H1 (cell line): ENCODE results near the gene SHC1. TPM values are rescaled to one million over a fixed set of nuclear protein-coding genes. Genes with fewer than 3 reads are reported as not detected.

Source experiments
- CTCF ChIA-PET: fragments of 300-600 bp; sonication (Branson Sonifier 250); formaldehyde crosslinking; loops from one replicate; lab custom pipeline; 2021; ENCODE audit not compliant: partially characterized antibody; lab: Charles Lee
- POLR2A ChIA-PET: fragments of 300-600 bp; sonication (Branson Sonifier 250); formaldehyde crosslinking; loops from one replicate; lab custom pipeline; 2021; ENCODE audit warnings: inconsistent platforms; ENCODE audit not compliant: partially characterized antibody; lab: Charles Lee
- DNase-seq, 2 experiments: peaks; one replicate each; pipeline versions ENCODE4 v3.0.0 to v3.0.0-alpha.2; 2010 to 2022; ENCODE audit warnings: low spot score in 2 of 2, low read depth in 1 of 2, mixed read lengths in 1 of 2
- FAIRE-seq: peaks from 2 replicates; lab custom pipeline; 2011; peaks lifted over from hg19 to GRCh38; lab: Jason Lieb, UNC
- H2AFZ ChIP-seq: 2 replicates; pipeline ENCODE4 v1.8.1; 2012; ENCODE audit warnings: low read length, inconsistent platforms
- H2AK5ac ChIP-seq: 2 replicates; pipeline ENCODE4 v1.6.1; 2013; ENCODE audit warnings: low read depth, low read length
- H2BK120ac ChIP-seq: replicated peaks from 2 replicates; pipeline ENCODE3; 2013; ENCODE audit warnings: low read depth, low read length, inconsistent platforms
- H2BK12ac ChIP-seq: 2 replicates; pipeline ENCODE4 v1.6.1; 2013; ENCODE audit warnings: low read depth, low read length
- H2BK15ac ChIP-seq: 2 replicates; pipeline ENCODE4 v1.6.1; 2013; ENCODE audit warnings: low read length
- H2BK20ac ChIP-seq: 2 replicates; pipeline ENCODE4 v1.6.1; 2013; ENCODE audit warnings: low read length
- H2BK5ac ChIP-seq: 2 replicates; pipeline ENCODE4 v1.6.1; 2013; ENCODE audit warnings: low read depth, low read length
- H3K14ac ChIP-seq: 2 replicates; pipeline ENCODE4 v1.6.1; 2013; ENCODE audit warnings: inconsistent platforms; ENCODE audit not compliant: insufficient read length
- H3K18ac ChIP-seq: 2 replicates; pipeline ENCODE4 v1.6.1; 2013; ENCODE audit warnings: low read length; ENCODE audit errors: extremely low read depth
- H3K23ac ChIP-seq: 2 replicates; pipeline ENCODE4 v1.6.1; 2013; ENCODE audit warnings: inconsistent platforms; ENCODE audit not compliant: insufficient read length
- H3K23me2 ChIP-seq: 2 replicates; pipeline ENCODE4 v1.6.1; 2013; ENCODE audit warnings: low read depth, low read length
- H3K27ac ChIP-seq: 2 replicates; pipeline ENCODE4 v1.6.1; 2011; ENCODE audit warnings: low read depth, low read length, inconsistent platforms
- H3K27me3 ChIP-seq, 4 experiments: replicated peaks in 1 of 4; 1 replicate in 1 of 4; 2 replicates in 3 of 4; pipeline versions ENCODE4 v1.6.1 to v1.8.1; 2011 to 2013; ENCODE audit warnings: low read length in 3 of 4, mild to moderate bottlenecking in 3 of 4, inconsistent platforms in 2 of 4, mixed read lengths in 2 of 4, moderate library complexity in 1 of 4; ENCODE audit not compliant: control insufficient read depth in 3 of 4, insufficient read depth in 3 of 4; ENCODE audit errors: extremely low read depth in 1 of 4
- H3K36me3 ChIP-seq, 4 experiments: 2 replicates each; pipeline versions ENCODE4 v1.6.1 to v1.8.1; 2011 to 2013; ENCODE audit warnings: mild to moderate bottlenecking in 4 of 4, low read length in 3 of 4, moderate library complexity in 2 of 4, control low read depth in 1 of 4, inconsistent platforms in 1 of 4; ENCODE audit not compliant: insufficient read depth in 4 of 4, control insufficient read depth in 2 of 4
- H3K4ac ChIP-seq: replicated peaks from 2 replicates; pipeline ENCODE3; 2013; ENCODE audit warnings: low read length, low read depth, mixed read lengths, inconsistent platforms; ENCODE audit not compliant: insufficient read length
- H3K4me1 ChIP-seq, 4 experiments: replicated peaks in 1 of 4; 1 replicate in 1 of 4; 2 replicates in 3 of 4; pipeline versions ENCODE4 v1.6.1 to v1.8.1; 2011 to 2013; ENCODE audit warnings: low read length in 3 of 4, inconsistent platforms in 2 of 4, mixed read lengths in 1 of 4; ENCODE audit not compliant: insufficient read depth in 4 of 4, control insufficient read depth in 3 of 4
- H3K4me2 ChIP-seq, 2 experiments: 2 replicates each; pipeline versions ENCODE4 v1.6.1 to v1.8.1; 2011 to 2013; ENCODE audit warnings: low read depth in 2 of 2, low read length in 2 of 2, control low read depth in 1 of 2, inconsistent platforms in 1 of 2, mild to moderate bottlenecking in 1 of 2; ENCODE audit not compliant: insufficient read depth in 1 of 2
- H3K4me3 ChIP-seq, 4 experiments: fragments of 200-600, 300-600 bp in 1 of 4; sonication (generic), shearing (Covaris generic), sonication (Bioruptor Twin) in 1 of 4; 2 replicates each; pipeline versions ENCODE4 v1.5.1 to v1.8.1; 2011 to 2016; ENCODE audit warnings: low read length in 4 of 4, low read depth in 3 of 4, control low read depth in 2 of 4, inconsistent platforms in 2 of 4, mild to moderate bottlenecking in 2 of 4, mixed read lengths in 1 of 4, moderate library complexity in 1 of 4; ENCODE audit not compliant: insufficient read depth in 2 of 4; ENCODE audit errors: extremely low read depth in 1 of 4
- H3K56ac ChIP-seq: replicated peaks from 2 replicates; pipeline ENCODE3; 2013; ENCODE audit warnings: low read depth, mild to moderate bottlenecking, mixed read lengths, low read length, inconsistent platforms; ENCODE audit not compliant: insufficient read length
- H3K79me1 ChIP-seq: 2 replicates; pipeline ENCODE4 v1.6.1; 2013; ENCODE audit warnings: low read depth, low read length, control low read depth
- H3K79me2 ChIP-seq, 2 experiments: 2 replicates each; pipeline versions ENCODE4 v1.6.1 to v1.8.1; 2012 to 2013; ENCODE audit warnings: low read length in 2 of 2, mild to moderate bottlenecking in 2 of 2, inconsistent platforms in 1 of 2; ENCODE audit not compliant: insufficient read depth in 2 of 2, control insufficient read depth in 1 of 2
- H3K9ac ChIP-seq, 4 experiments: replicated peaks in 1 of 4; 1 replicate in 1 of 4; 2 replicates in 3 of 4; pipeline versions ENCODE4 v1.6.1 to v1.8.1; 2011 to 2013; ENCODE audit warnings: low read depth in 3 of 4, low read length in 3 of 4, control low read depth in 2 of 4, mild to moderate bottlenecking in 2 of 4, moderate library complexity in 2 of 4, inconsistent platforms in 1 of 4; ENCODE audit errors: extremely low read depth in 1 of 4
- H3K9me3 ChIP-seq, 2 experiments: 2 replicates each; pipeline versions ENCODE4 v1.6.1 to v1.8.1; 2012 to 2013; ENCODE audit warnings: mild to moderate bottlenecking in 2 of 2, moderate library complexity in 2 of 2, control low read depth in 1 of 2, inconsistent platforms in 1 of 2, low read depth in 1 of 2, low read length in 1 of 2, mixed read lengths in 1 of 2; ENCODE audit not compliant: insufficient read depth in 2 of 2
- H4K20me1 ChIP-seq, 2 experiments: replicated peaks in 1 of 2; 2 replicates each; pipeline versions ENCODE3 to v1.8.1; 2011 to 2013; ENCODE audit warnings: inconsistent platforms in 2 of 2, low read length in 2 of 2, mild to moderate bottlenecking in 1 of 2; ENCODE audit not compliant: insufficient read depth in 2 of 2, control insufficient read depth in 1 of 2
- H4K5ac ChIP-seq: 2 replicates; pipeline ENCODE4 v1.6.1; 2013; ENCODE audit warnings: low read length, low read depth, mixed read lengths, inconsistent platforms; ENCODE audit not compliant: insufficient read length
- H4K8ac ChIP-seq: 2 replicates; pipeline ENCODE4 v1.8.0; 2013; ENCODE audit warnings: mild to moderate bottlenecking, moderate library complexity, low read length, inconsistent platforms; ENCODE audit not compliant: insufficient read depth; ENCODE audit errors: extremely low read depth
- H4K91ac ChIP-seq: replicated peaks from 2 replicates; pipeline ENCODE3; 2013; ENCODE audit warnings: low read length, mixed read lengths, inconsistent platforms; ENCODE audit not compliant: insufficient read length
- EZH2 ChIP-seq: fragments of 200-600 bp; sonication (generic); IDR thresholded peaks from 2 replicates; pipeline ENCODE4 v1.7.1; 2012; ENCODE audit warnings: low read depth, mild to moderate bottlenecking, moderate library complexity, low read length, inconsistent platforms; ENCODE audit not compliant: severe bottlenecking
- JUN ChIP-seq: IDR thresholded peaks from 2 replicates; pipeline ENCODE4 v1.6.1; 2011; ENCODE audit warnings: low read depth, mild to moderate bottlenecking, improper control_type of control experiment, low read length
- RBBP5 ChIP-seq: IDR thresholded peaks from 2 replicates; pipeline ENCODE4 v1.7.1; 2012; ENCODE audit warnings: low read depth, mild to moderate bottlenecking, inconsistent platforms, low read length, moderate library complexity, borderline replicate concordance
- RNF2 ChIP-seq: fragments of 200-900, 300-1000 bp; sonication (generic); IDR thresholded peaks from 2 replicates; pipeline ENCODE4 v1.7.1; 2016; ENCODE audit warnings: borderline replicate concordance, low read depth, mild to moderate bottlenecking, antibody characterized with exemption, low read length; ENCODE audit not compliant: poor library complexity, severe bottlenecking; ENCODE audit errors: missing control alignments
- SIN3A ChIP-seq, 2 experiments: IDR thresholded peaks in 1 of 2; conservative IDR thresholded peaks in 1 of 2; 2 replicates each; pipeline ENCODE4 v1.6.1; 2011 to 2012; ENCODE audit warnings: low read length in 2 of 2, improper control_type of control experiment in 1 of 2, low read depth in 1 of 2, mild to moderate bottlenecking in 1 of 2
- SP4 ChIP-seq: IDR thresholded peaks from 2 replicates; pipeline ENCODE4 v1.6.1; 2012; ENCODE audit warnings: low read length, inconsistent platforms
- TAF7 ChIP-seq: optimal IDR thresholded peaks from 2 replicates; pipeline ENCODE3; 2011; ENCODE audit warnings: low read depth, mild to moderate bottlenecking, inconsistent platforms, low read length, moderate library complexity, borderline replicate concordance
- YY1 ChIP-seq: IDR thresholded peaks from 2 replicates; pipeline ENCODE4 v1.6.1; 2011; ENCODE audit warnings: low read depth, mild to moderate bottlenecking, low read length
- WGBS, 2 experiments: shearing (Covaris generic) in 1 of 2; methylation state at CpG; one replicate each; pipeline versions ENCODE4 v1.1.6 to v1.1.7; 2013 to 2015; ENCODE audit warnings: low lambda C conversion rate in 2 of 2, mixed read lengths in 2 of 2, inconsistent platforms in 1 of 2, low coverage in 1 of 2, missing lambda C conversion rate in 1 of 2; ENCODE audit not compliant: insufficient replicate concordance in 2 of 2, insufficient coverage in 1 of 2, insufficient read length in 1 of 2; ENCODE audit errors: extremely low coverage in 1 of 2, missing lambda C conversion rate in 1 of 2; 5-methylcytosine and 5-hydroxymethylcytosine counted together
- polyA plus RNA-seq, 7 experiments: library from polyadenylated mRNA; depleted of rRNA in 3 of 7; stranded (reverse) in 5 of 7; unstranded in 2 of 7; fragments of >200 nt in 5 of 7; fragments of 200-250 nt in 2 of 7; gene quantifications; 1 replicate in 5 of 7; 2 replicates in 1 of 7; 4 replicates in 1 of 7; pipeline versions ENCODE4 v1.2.1 to v1.2.3, GENCODE V29; 2011 to 2013; ENCODE audit warnings: missing spikeins in 2 of 7, mixed read lengths in 2 of 7
- total RNA-seq: library from RNA; stranded (reverse); fragmentation: NEBNext Ultra II Directional; extraction: Animal tissue kit (Norgen Biotek cat#: 25700); gene quantifications from 2 replicates; pipeline ENCODE4 v1.2.1, GENCODE V29; 2021

SHC1 gene
- total and polyA plus RNA-seq, 2 of the 8 experiments (the other 6 are each of a cell fraction or from before 2014, with no cell fraction given) = 177 to 212 TPM

- no peak overlapping the region for H4K5ac ChIP-seq
- WGBS, 2 experiments = 96% methylated on average over 6 of the region's 6 CpGs; no CpG with 5 or more reads in 1 of the 2 experiments
- H3K23me2 ChIP-seq = peaks cover 5% of the 10 kb centered on the region
- H3K79me1 ChIP-seq = peaks cover 6% of the 10 kb centered on the region; the same call in 1 of the 2 replicates
- no peak overlapping the region for H3K14ac ChIP-seq
- POLR2A ChIA-PET = interaction anchor here (0.6 to 42.8 kb wide), 8 partner anchors 8 to 82 kb away, joined by 3 to 702 read pairs (median 4); partner anchors contain the start of genes CKS1B, FLAD1, LENEP and PBXIP1
- no peak overlapping the region for H2BK20ac ChIP-seq
- no peak overlapping the region for H3K4me3 ChIP-seq
- no peak overlapping the region for H2BK12ac ChIP-seq
- no peak overlapping the region for H2BK120ac ChIP-seq
- no peak for DNase-seq
- H4K8ac ChIP-seq = no peak overlapping the region
- H4K20me1 ChIP-seq = peaks cover 15 to 22% of the 10 kb centered on the region in 2 experiments
- H3K9me3 ChIP-seq = no peaks in the 10 kb centered on the region
- no peak overlapping the region for H4K91ac ChIP-seq
- peaks cover 4 to 51% of the 10 kb centered on the region in 2 experiments for H3K79me2 ChIP-seq
- H3K23ac ChIP-seq = no peak overlapping the region
- TF ChIP-seq RNF2 = no peak
- no peak for TF ChIP-seq YY1
- no peak for TF ChIP-seq TAF7
- no peak for TF ChIP-seq JUN
- TF ChIP-seq SP4 = no peak
- no peak for TF ChIP-seq RBBP5
- no peak for TF ChIP-seq EZH2
- TF ChIP-seq SIN3A (conservative IDR thresholded peaks at IDR 0.05 in 1 of 2, IDR thresholded peaks at IDR 0.05 in 1 of 2; ENCODE audit: low read depth in 1 of 2, low read length in 2 of 2) = no peak
- TF ChIP-seq, all 59 proteins: peak for 0
- H3K27me3 ChIP-seq = no peaks in the 10 kb centered on the region
- FAIRE-seq = no peak
- H3K4me2 ChIP-seq = no peak overlapping the region
- no peak overlapping the region for H3K27ac ChIP-seq
- H2BK15ac ChIP-seq = no peak overlapping the region
- H3K36me3 ChIP-seq = peaks cover 11 to 47% (median 33%) of the 10 kb centered on the region in 4 experiments
- no peak overlapping the region for H3K4ac ChIP-seq
- CTCF ChIA-PET = interaction anchor here (1.5 to 20.6 kb wide), 7 partner anchors 9 to 151 kb away, joined by 3 to 334 read pairs (median 5); partner anchors contain the start of genes LENEP and PYGO2
- H3K18ac ChIP-seq = no peak overlapping the region
- no peak overlapping the region for H2BK5ac ChIP-seq
- no peak overlapping the region for H3K9ac ChIP-seq
- no peak overlapping the region for H2AK5ac ChIP-seq
- no peak overlapping the region for H2AFZ ChIP-seq
- peaks cover 0 to 4% (median 1%) of the 10 kb centered on the region in 4 experiments; a peak in 3 of 7 replicates for H3K4me1 ChIP-seq
- no peak overlapping the region for H3K56ac ChIP-seq
Observed at GRCh38 chr1:154987326-154987725, 16.8 kb upstream of the SHC1 start.
